BE2C (cell line): ENCODE measurements around the gene NEURL4.
"Not testable (repeated sequence)": the region's sequence is repeated elsewhere in the genome, so short reads cannot be mapped to it uniquely, and the experiment has no call there.

Experiments
- DNase-seq: peaks from one replicate; pipeline ENCODE4 v3.0.0-alpha.2; 2020
- H3K27me3 ChIP-seq: fragments of 250-450 bp; sonication (Bioruptor Pico); 2 replicates; pipeline ENCODE4 v1.5.1; 2020; ENCODE audit warnings: mild to moderate bottlenecking
- H3K36me3 ChIP-seq: fragments of 250-450 bp; sonication (Bioruptor Pico); 2 replicates; pipeline ENCODE4 v1.5.1; 2020; ENCODE audit warnings: mild to moderate bottlenecking
- H3K4me1 ChIP-seq: fragments of 250-450 bp; sonication (Bioruptor Pico); 2 replicates; pipeline ENCODE4 v1.5.1; 2020
- H3K4me3 ChIP-seq: 2 replicates; pipeline ENCODE4 v1.5.1; 2011; ENCODE audit warnings: low read depth, low read length
- H3K9me3 ChIP-seq: fragments of 250-450 bp; sonication (Bioruptor Pico); 2 replicates; pipeline ENCODE4 v1.5.1; 2020
- TF ChIP-seq, protein P1 (sequence below): IDR thresholded peaks from 2 replicates; pipeline ENCODE4 v1.5.1; 2012; ENCODE audit warnings: mild to moderate bottlenecking, low read depth, low read length

The NEURL4 gene

DNA sequence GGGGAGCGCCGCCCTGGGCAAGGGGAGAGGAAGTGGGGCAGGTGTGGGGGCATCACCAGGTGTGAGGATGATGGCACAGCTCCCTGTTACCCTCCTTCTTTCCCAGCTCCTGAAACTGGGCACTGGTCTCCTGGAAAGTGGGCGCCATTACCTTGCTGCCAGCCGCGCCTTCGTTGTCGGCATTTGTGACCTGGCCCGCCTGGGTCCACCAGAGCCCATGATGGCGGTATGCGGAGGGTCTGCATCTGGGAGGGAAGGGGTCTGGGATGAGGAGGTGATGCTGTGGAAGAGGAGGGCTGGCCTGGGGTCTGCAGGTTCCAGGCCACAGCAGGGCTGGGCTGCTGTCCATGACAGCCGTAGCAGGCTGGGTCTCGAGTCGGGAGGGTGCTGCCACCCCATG is 12.7 kb upstream of the NEURL4 start:
- H3K27me3 ChIP-seq: peaks cover 4% of the 10 kb centered on the region; the same call in 1 of the 2 replicates
- no peak overlapping the region for H3K4me3 ChIP-seq
- no peaks in the 10 kb centered on the region for H3K9me3 ChIP-seq
- DNase-seq: no peak
- no peaks in the 10 kb centered on the region for H3K36me3 ChIP-seq
- TF ChIP-seq, protein P1, sequence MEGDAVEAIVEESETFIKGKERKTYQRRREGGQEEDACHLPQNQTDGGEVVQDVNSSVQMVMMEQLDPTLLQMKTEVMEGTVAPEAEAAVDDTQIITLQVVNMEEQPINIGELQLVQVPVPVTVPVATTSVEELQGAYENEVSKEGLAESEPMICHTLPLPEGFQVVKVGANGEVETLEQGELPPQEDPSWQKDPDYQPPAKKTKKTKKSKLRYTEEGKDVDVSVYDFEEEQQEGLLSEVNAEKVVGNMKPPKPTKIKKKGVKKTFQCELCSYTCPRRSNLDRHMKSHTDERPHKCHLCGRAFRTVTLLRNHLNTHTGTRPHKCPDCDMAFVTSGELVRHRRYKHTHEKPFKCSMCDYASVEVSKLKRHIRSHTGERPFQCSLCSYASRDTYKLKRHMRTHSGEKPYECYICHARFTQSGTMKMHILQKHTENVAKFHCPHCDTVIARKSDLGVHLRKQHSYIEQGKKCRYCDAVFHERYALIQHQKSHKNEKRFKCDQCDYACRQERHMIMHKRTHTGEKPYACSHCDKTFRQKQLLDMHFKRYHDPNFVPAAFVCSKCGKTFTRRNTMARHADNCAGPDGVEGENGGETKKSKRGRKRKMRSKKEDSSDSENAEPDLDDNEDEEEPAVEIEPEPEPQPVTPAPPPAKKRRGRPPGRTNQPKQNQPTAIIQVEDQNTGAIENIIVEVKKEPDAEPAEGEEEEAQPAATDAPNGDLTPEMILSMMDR: no peak
- H3K4me1 ChIP-seq: no peaks in the 10 kb centered on the region

GRCh38 chr17:7340179-7340578 is 11.0 kb upstream of the NEURL4 start:
- Histone ChIP-seq H3K9me3 (no peaks in the 10 kb centered on the region), H3K36me3 (no peaks in the 10 kb centered on the region)
- TF ChIP-seq, protein P1: no peak

GRCh38 chr17:7337600-7337999 is 8.5 kb upstream of the NEURL4 start:
- H3K4me1 ChIP-seq, H3K36me3 ChIP-seq, H3K27me3 ChIP-seq, H3K4me3 ChIP-seq, DNase-seq, H3K9me3 ChIP-seq: not testable (repeated sequence)

More at GRCh38 chr17:7340179-7340578, 11.0 kb upstream of the NEURL4 start:
- no peak for DNase-seq
- H3K27me3 ChIP-seq: peaks cover 4% of the 10 kb centered on the region; the same call in 1 of the 2 replicates
- no peaks in the 10 kb centered on the region for H3K4me1 ChIP-seq
- no peak overlapping the region for H3K4me3 ChIP-seq

DNA sequence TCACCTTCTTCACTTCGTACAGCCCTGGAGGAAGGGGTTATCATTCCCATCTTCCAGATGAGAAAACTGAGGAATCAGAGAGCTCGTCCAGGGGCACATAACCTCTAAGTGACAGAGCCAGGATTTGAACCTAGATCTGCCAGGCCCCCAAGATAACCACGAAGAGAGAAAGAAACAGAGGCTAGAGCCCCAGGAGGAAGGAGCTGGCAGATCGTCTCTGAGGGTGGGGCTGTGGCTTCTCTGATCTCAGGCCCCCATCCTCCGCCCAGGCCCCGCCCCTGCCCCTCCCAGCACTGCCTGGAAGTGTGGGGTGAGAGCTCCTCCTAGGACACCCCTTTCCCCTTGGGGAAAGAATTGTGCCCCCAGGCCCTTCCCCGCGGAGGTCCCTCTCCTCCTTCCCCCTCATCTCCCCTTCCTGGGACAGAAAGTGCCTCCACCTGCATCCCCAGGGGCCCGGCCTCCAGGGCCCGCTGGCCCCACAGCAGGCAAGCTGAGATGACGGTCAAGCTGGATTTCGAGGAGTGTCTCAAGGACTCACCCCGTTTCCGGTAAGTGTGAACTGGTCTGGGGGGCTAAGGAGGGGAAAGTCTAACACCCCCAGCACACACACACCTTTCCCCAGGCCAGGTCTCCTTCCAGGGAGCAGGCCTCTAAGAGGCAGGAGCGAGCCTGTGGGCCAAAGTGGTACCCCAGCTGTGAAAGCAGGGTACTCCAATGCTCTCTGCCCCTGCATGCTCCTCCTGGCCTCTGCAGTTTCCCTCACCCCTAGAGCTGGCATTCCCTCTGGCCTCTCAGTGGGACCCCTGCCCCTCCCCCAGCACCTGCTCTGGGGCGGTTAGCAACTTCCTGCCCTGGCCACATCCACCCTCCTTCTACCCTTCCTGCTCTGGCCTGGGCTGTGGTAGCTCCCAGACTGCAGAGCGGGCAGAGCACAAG is 7.4 kb upstream of the NEURL4 start, which contains the start of gene ACAP1:
TSS of gene ACAP1 (plus strand) at position 290 of the 936 bp plus-strand sequence. CDS start at position 496, 206 bp downstream.
- TF ChIP-seq, protein P1: no peak
- no peaks in the 10 kb centered on the region for H3K36me3 ChIP-seq
- no peak within 1 kb of the TSS for H3K4me3 ChIP-seq
- H3K9me3 ChIP-seq: no peaks in the 10 kb centered on the region
- no peaks in the 10 kb centered on the region for H3K4me1 ChIP-seq
- no peak for DNase-seq
- H3K27me3 ChIP-seq: no peaks in the 10 kb centered on the region

GRCh38 chr17:7335765-7336164 is 6.6 kb upstream of the NEURL4 start:
- not testable (repeated sequence) for H3K27me3 ChIP-seq, H3K4me3 ChIP-seq, DNase-seq, H3K36me3 ChIP-seq, H3K4me1 ChIP-seq, H3K9me3 ChIP-seq

DNA sequence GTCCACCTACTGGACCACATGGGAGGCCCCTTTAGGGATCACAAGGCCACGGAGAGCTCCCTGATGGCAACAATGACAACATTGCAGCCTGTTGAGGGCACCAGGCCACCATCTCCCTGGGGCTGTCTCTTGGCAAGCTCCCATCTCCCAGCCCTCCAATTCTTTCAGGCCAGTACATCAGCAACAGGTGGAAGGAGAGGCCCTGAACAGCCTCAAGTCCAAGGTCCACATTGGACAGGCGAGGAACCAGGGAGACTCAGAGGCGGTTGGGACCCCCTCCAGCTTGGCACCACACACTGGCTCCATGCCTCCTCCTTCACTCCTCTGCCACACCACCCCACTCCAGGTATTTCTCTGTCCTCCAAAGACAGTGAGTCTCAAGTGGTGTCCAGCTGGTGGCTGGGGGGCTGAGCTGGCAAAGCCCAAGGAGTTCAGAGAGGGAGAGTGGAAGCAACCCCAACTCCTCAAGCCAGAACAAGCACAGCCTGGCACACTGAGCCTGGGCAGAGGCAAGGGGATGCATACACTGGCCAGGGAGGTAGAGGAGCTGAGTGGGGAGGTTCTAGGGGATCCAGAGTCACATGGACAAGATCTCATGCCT is 5.9 kb upstream of the NEURL4 start:
- no peaks in the 10 kb centered on the region for H3K9me3 ChIP-seq
- no peaks in the 10 kb centered on the region for H3K36me3 ChIP-seq
- no peaks in the 10 kb centered on the region for H3K4me1 ChIP-seq
- H3K4me3 ChIP-seq: no peak overlapping the region
- no peak for DNase-seq
- TF ChIP-seq, protein P1: no peak
- H3K27me3 ChIP-seq: no peaks in the 10 kb centered on the region

- not testable (repeated sequence) for H3K4me3 ChIP-seq, H3K27me3 ChIP-seq, H3K36me3 ChIP-seq, DNase-seq, H3K9me3 ChIP-seq, H3K4me1 ChIP-seq
These were observed 3.5 kb upstream of the NEURL4 start for GRCh38 chr17:7332600-7333069.
